ENCODE data around the gene BTBD8. TPM values are rescaled to one million over a fixed set of nuclear protein-coding genes. Genes with fewer than 3 reads are reported as not detected.

BTBD8 gene
- total RNA-seq, 1 donor from 2014 or later, result 1.0 TPM

GRCh38 chr1:92169214-92170005 is 89.3 kb downstream of the BTBD8 start:
- Mint-ChIP-seq H3K4me1 (ENCODE audit: low read depth) (no peaks in the 10 kb centered on the region), H3K27ac (no peak overlapping the region), H3K36me3 (ENCODE audit: low read depth) (no peaks in the 10 kb centered on the region), H3K4me3 (no peak overlapping the region), H3K27me3 (ENCODE audit: insufficient read depth) (no peaks in the 10 kb centered on the region), H3K9me3 (no peaks in the 10 kb centered on the region)
- DNase-seq (ENCODE audit: low spot score), result no peak
- intact Hi-C loops (cut with micrococcal nuclease), result no loop called here

- DNase-seq (ENCODE audit: low spot score), result no peak
- no peak overlapping the region for H3K27ac Mint-ChIP-seq
- H3K36me3 Mint-ChIP-seq (ENCODE audit: low read depth), result no peaks in the 10 kb centered on the region
- intact Hi-C loops (cut with micrococcal nuclease), result no loop called here
- H3K4me3 Mint-ChIP-seq, result no peak overlapping the region
- peaks cover 3% of the 10 kb centered on the region for H3K27me3 Mint-ChIP-seq (ENCODE audit: insufficient read depth)
- no peaks in the 10 kb centered on the region for H3K4me1 Mint-ChIP-seq (ENCODE audit: low read depth)
- no peaks in the 10 kb centered on the region for H3K9me3 Mint-ChIP-seq
These were observed 104.5 kb downstream of the BTBD8 start for GRCh38 chr1:92184632-92185031.

- Mint-ChIP-seq H3K36me3 (ENCODE audit: low read depth) (no peaks in the 10 kb centered on the region), H3K27ac (no peak overlapping the region), H3K27me3 (ENCODE audit: insufficient read depth) (peaks cover 3% of the 10 kb centered on the region), H3K9me3 (no peaks in the 10 kb centered on the region), H3K4me3 (no peak overlapping the region), H3K4me1 (ENCODE audit: low read depth) (no peaks in the 10 kb centered on the region)
- DNase-seq (ENCODE audit: low spot score), result no peak
- intact Hi-C loops (cut with micrococcal nuclease), result no loop called here
These were observed 105.9 kb downstream of the BTBD8 start for GRCh38 chr1:92186081-92186480.

- no peaks in the 10 kb centered on the region for H3K9me3 Mint-ChIP-seq
- H3K4me3 Mint-ChIP-seq, result no peak overlapping the region
- no peak overlapping the region for H3K27ac Mint-ChIP-seq
- no peaks in the 10 kb centered on the region for H3K36me3 Mint-ChIP-seq (ENCODE audit: low read depth)
- H3K27me3 Mint-ChIP-seq (ENCODE audit: insufficient read depth), result peaks cover 3% of the 10 kb centered on the region
- H3K4me1 Mint-ChIP-seq (ENCODE audit: low read depth), result no peaks in the 10 kb centered on the region
- DNase-seq (ENCODE audit: low spot score), result no peak
- intact Hi-C loops (cut with micrococcal nuclease), result no loop called here
These were observed 108.5 kb downstream of the BTBD8 start for GRCh38 chr1:92188436-92189255.

GRCh38 chr1:92191726-92192125 is 111.6 kb downstream of the BTBD8 start:
- Mint-ChIP-seq H3K4me3 (no peak overlapping the region), H3K27me3 (ENCODE audit: insufficient read depth) (peaks cover 1% of the 10 kb centered on the region), H3K36me3 (ENCODE audit: low read depth) (no peaks in the 10 kb centered on the region), H3K4me1 (ENCODE audit: low read depth) (peaks cover under 1% of the 10 kb centered on the region), H3K27ac (no peak overlapping the region), H3K9me3 (no peaks in the 10 kb centered on the region)
- intact Hi-C loops (cut with micrococcal nuclease), result no loop called here
- DNase-seq (ENCODE audit: low spot score), result no peak

GRCh38 chr1:92192246-92192645 is 112.1 kb downstream of the BTBD8 start:
- H3K36me3 Mint-ChIP-seq (ENCODE audit: low read depth), result no peaks in the 10 kb centered on the region
- H3K27ac Mint-ChIP-seq, result no peak overlapping the region
- H3K4me3 Mint-ChIP-seq, result no peak overlapping the region
- peaks cover 5% of the 10 kb centered on the region for H3K4me1 Mint-ChIP-seq (ENCODE audit: low read depth)
- intact Hi-C loops (cut with micrococcal nuclease), result no loop called here
- H3K9me3 Mint-ChIP-seq, result no peaks in the 10 kb centered on the region
- no peaks in the 10 kb centered on the region for H3K27me3 Mint-ChIP-seq (ENCODE audit: insufficient read depth)
- no peak for DNase-seq (ENCODE audit: low spot score)

- intact Hi-C loops (cut with micrococcal nuclease), result no loop called here
These were observed 114.4 kb downstream of the BTBD8 start for GRCh38 chr1:92194511-92194910.

GRCh38 chr1:92201973-92202372 is 121.8 kb downstream of the BTBD8 start:
- Mint-ChIP-seq H3K27me3 (ENCODE audit: insufficient read depth) (no peaks in the 10 kb centered on the region), H3K36me3 (ENCODE audit: low read depth) (peaks cover 9% of the 10 kb centered on the region), H3K4me3 (no peak overlapping the region), H3K4me1 (ENCODE audit: low read depth) (peaks cover 21% of the 10 kb centered on the region), H3K27ac (peak overlapping the region; percentile 15), H3K9me3 (peaks cover 20% of the 10 kb centered on the region)
- no peak for DNase-seq (ENCODE audit: low spot score)
- intact Hi-C loops (cut with micrococcal nuclease), result no loop called here

More at GRCh38 chr1:92194511-92194910, 114.4 kb downstream of the BTBD8 start:
- Mint-ChIP-seq H3K27ac (no peak overlapping the region), H3K9me3 (no peaks in the 10 kb centered on the region), H3K36me3 (ENCODE audit: low read depth) (no peaks in the 10 kb centered on the region), H3K27me3 (ENCODE audit: insufficient read depth) (no peaks in the 10 kb centered on the region), H3K4me1 (ENCODE audit: low read depth) (peaks cover 5% of the 10 kb centered on the region), H3K4me3 (no peak overlapping the region)
- no peak for DNase-seq (ENCODE audit: low spot score)

- no peak overlapping the region for H3K4me3 Mint-ChIP-seq
- intact Hi-C loops (cut with micrococcal nuclease), result no loop called here
- peaks cover 20% of the 10 kb centered on the region for H3K9me3 Mint-ChIP-seq
- no peak for DNase-seq (ENCODE audit: low spot score)
- no peak overlapping the region for H3K27ac Mint-ChIP-seq
- no peaks in the 10 kb centered on the region for H3K27me3 Mint-ChIP-seq (ENCODE audit: insufficient read depth)
- H3K36me3 Mint-ChIP-seq (ENCODE audit: low read depth), result peaks cover 9% of the 10 kb centered on the region
- peaks cover 20% of the 10 kb centered on the region for H3K4me1 Mint-ChIP-seq (ENCODE audit: low read depth)
These were observed 123.0 kb downstream of the BTBD8 start for GRCh38 chr1:92203105-92203504.

GRCh38 chr1:92210701-92211100 is 130.6 kb downstream of the BTBD8 start:
- Mint-ChIP-seq H3K36me3 (ENCODE audit: low read depth) (no peaks in the 10 kb centered on the region), H3K27ac (no peak overlapping the region), H3K4me1 (ENCODE audit: low read depth) (no peaks in the 10 kb centered on the region), H3K27me3 (ENCODE audit: insufficient read depth) (peaks cover 6% of the 10 kb centered on the region), H3K4me3 (no peak overlapping the region), H3K9me3 (peaks cover 10% of the 10 kb centered on the region)
- intact Hi-C loops (cut with micrococcal nuclease), result no loop called here
- DNase-seq (ENCODE audit: low spot score), result no peak

- no peak overlapping the region for H3K27ac Mint-ChIP-seq
- H3K9me3 Mint-ChIP-seq, result peaks cover 6% of the 10 kb centered on the region
- no peaks in the 10 kb centered on the region for H3K4me1 Mint-ChIP-seq (ENCODE audit: low read depth)
- no peak overlapping the region for H3K4me3 Mint-ChIP-seq
- no peak for DNase-seq (ENCODE audit: low spot score)
- peaks cover 6% of the 10 kb centered on the region for H3K27me3 Mint-ChIP-seq (ENCODE audit: insufficient read depth)
- H3K36me3 Mint-ChIP-seq (ENCODE audit: low read depth), result no peaks in the 10 kb centered on the region
- intact Hi-C loops (cut with micrococcal nuclease), result no loop called here
These were observed 131.0 kb downstream of the BTBD8 start for GRCh38 chr1:92211166-92211565.

GRCh38 chr1:92217721-92218120 is 137.6 kb downstream of the BTBD8 start, which contains the start of gene C1orf146:
TSS of gene C1orf146 (plus strand) at chr1:92217915. CDS start at chr1:92231421, 13,506 bp downstream.
- Mint-ChIP-seq H3K9me3 (no peaks in the 10 kb centered on the region), H3K36me3 (ENCODE audit: low read depth) (no peaks in the 10 kb centered on the region), H3K27ac (no peak within 1 kb of the TSS), H3K4me1 (ENCODE audit: low read depth) (no peaks in the 10 kb centered on the region), H3K27me3 (ENCODE audit: insufficient read depth) (no peaks in the 10 kb centered on the region), H3K4me3 (no peak within 1 kb of the TSS)
- DNase-seq (ENCODE audit: low spot score), result no peak
- intact Hi-C loops (cut with micrococcal nuclease), result no loop called here

GRCh38 chr1:92218559-92218958 is 138.4 kb downstream of the BTBD8 start:
- Mint-ChIP-seq H3K9me3 (no peaks in the 10 kb centered on the region), H3K36me3 (ENCODE audit: low read depth) (no peaks in the 10 kb centered on the region)

More at GRCh38 chr1:92218559-92218958, 138.4 kb downstream of the BTBD8 start:
- intact Hi-C loops (cut with micrococcal nuclease), result no loop called here
- Mint-ChIP-seq H3K27ac (no peak overlapping the region), H3K27me3 (ENCODE audit: insufficient read depth) (no peaks in the 10 kb centered on the region), H3K4me1 (ENCODE audit: low read depth) (no peaks in the 10 kb centered on the region), H3K4me3 (no peak overlapping the region)
- DNase-seq (ENCODE audit: low spot score), result no peak

All from activated T-helper 1 cell treated with anti-CD3 and anti-CD28 coated beads, Interleukin-12 subunit alpha, Interleukin-12 subunit beta, Interleukin-2, Interleukin-4 antibody, amounts not matched to agents 30 ng/mL and 10 ng/mL and 1 ng/mL, durations not matched to agents 14 hours and 24 hours and 36 hours (primary cell).